HepG2 (cell line): ENCODE data around the gene CD320. TPM values are rescaled to one million over a fixed set of nuclear protein-coding genes. Genes with fewer than 3 reads are reported as not detected.
A peak's percentile ranks its signal among the peaks of the same experiment; 100 is the strongest.

Experiments
- ARNT ChIP-seq: fragments of 450-650 bp; IDR thresholded peaks from 2 replicates; pipeline ENCODE4 v1.6.1; 2017
- BRF2 ChIP-seq: sonication (generic); formaldehyde crosslinking; IDR thresholded peaks from 2 replicates; pipeline ENCODE4 v1.8.1; 2022; ENCODE audit warnings: mild to moderate bottlenecking, missing genetic modification reagents
- CREB1 ChIP-seq, 2 experiments: fragments of 450-650 bp in 1 of 2; IDR thresholded peaks; 2 replicates each; pipeline ENCODE4 v1.6.1; 2016 to 2017; ENCODE audit warnings: control low read depth in 1 of 2, mild to moderate bottlenecking in 1 of 2, missing compliant biosample characterization in 1 of 2, missing genetic modification characterization in 1 of 2
- CSRNP1 ChIP-seq: sonication (generic); formaldehyde crosslinking; IDR thresholded peaks from 2 replicates; pipeline ENCODE4 v1.8.1; 2023; ENCODE audit warnings: mild to moderate bottlenecking, missing genetic modification reagents
- DDIT3 ChIP-seq: sonication (generic); formaldehyde crosslinking; IDR thresholded peaks from 2 replicates; pipeline ENCODE4 v1.4.0; 2020; ENCODE audit warnings: mild to moderate bottlenecking, missing genetic modification reagents
- DZIP1 ChIP-seq: sonication (generic); formaldehyde crosslinking; IDR thresholded peaks from 2 replicates; pipeline ENCODE4 v1.5.0; 2020; ENCODE audit warnings: mild to moderate bottlenecking, missing genetic modification reagents
- ELF4 ChIP-seq: sonication (generic); formaldehyde crosslinking; IDR thresholded peaks from 2 replicates; pipeline ENCODE4 v1.5.0; 2020; ENCODE audit warnings: missing genetic modification reagents, mild to moderate bottlenecking, moderate library complexity, borderline replicate concordance
- ERF ChIP-seq: IDR thresholded peaks from 2 replicates; pipeline ENCODE4 v1.6.1; 2018; ENCODE audit warnings: missing biosample characterization, missing genetic modification reagents
- ESRRA ChIP-seq: sonication (generic); formaldehyde crosslinking; IDR thresholded peaks from 2 replicates; pipeline ENCODE4 v1.5.1; 2020; ENCODE audit warnings: mild to moderate bottlenecking, low read depth, missing genetic modification reagents
- KDM1A ChIP-seq: IDR thresholded peaks from 2 replicates; pipeline ENCODE4 v1.6.1; 2016; ENCODE audit warnings: missing compliant biosample characterization
- PITX1 ChIP-seq: sonication (generic); formaldehyde crosslinking; IDR thresholded peaks from 2 replicates; pipeline ENCODE4 v1.5.1; 2020; ENCODE audit warnings: mild to moderate bottlenecking, missing genetic modification reagents
- SNAPC2 ChIP-seq: sonication (generic); formaldehyde crosslinking; IDR thresholded peaks from 2 replicates; pipeline ENCODE4 v1.8.1; 2022; ENCODE audit warnings: mild to moderate bottlenecking, missing genetic modification reagents
- TAF1 ChIP-seq: sonication (generic); formaldehyde crosslinking; IDR thresholded peaks from 2 replicates; pipeline ENCODE4 v1.4.0; 2020; ENCODE audit warnings: missing genetic modification reagents
- TARDBP ChIP-seq: sonication (generic); formaldehyde crosslinking; IDR thresholded peaks from 2 replicates; pipeline ENCODE4 v1.8.0; 2022; ENCODE audit warnings: mild to moderate bottlenecking, missing genetic modification reagents
- TOPORS ChIP-seq: sonication (generic); formaldehyde crosslinking; IDR thresholded peaks from 2 replicates; pipeline ENCODE4 v1.8.0; 2023; ENCODE audit warnings: mild to moderate bottlenecking, missing genetic modification reagents
- ZFP36 ChIP-seq: fragments of 150-350 bp; IDR thresholded peaks from 2 replicates; pipeline ENCODE4 v1.6.1; 2018; ENCODE audit warnings: borderline replicate concordance, low read length, low read depth; ENCODE audit not compliant: partially characterized antibody
- ZNF10 ChIP-seq: sonication (generic); formaldehyde crosslinking; IDR thresholded peaks from 2 replicates; pipeline ENCODE4 v1.4.0; 2020; ENCODE audit warnings: mild to moderate bottlenecking, low read depth, missing genetic modification reagents, borderline replicate concordance
- ZNF263 ChIP-seq: sonication (generic); formaldehyde crosslinking; IDR thresholded peaks from 2 replicates; pipeline ENCODE4 v1.4.0; 2020; ENCODE audit warnings: missing genetic modification reagents
- ZNF274 ChIP-seq: sonication (generic); formaldehyde crosslinking; IDR thresholded peaks from 2 replicates; pipeline ENCODE4 v1.5.1; 2020; ENCODE audit warnings: mild to moderate bottlenecking, missing genetic modification reagents
- ZNF44 ChIP-seq: sonication (generic); formaldehyde crosslinking; IDR thresholded peaks from 2 replicates; pipeline ENCODE4 v1.5.1; 2020; ENCODE audit warnings: mild to moderate bottlenecking, missing genetic modification reagents
- ZNF510 ChIP-seq: sonication (generic); formaldehyde crosslinking; IDR thresholded peaks from 2 replicates; pipeline ENCODE4 v1.4.0; 2020; ENCODE audit warnings: low read depth, mild to moderate bottlenecking, missing genetic modification reagents
- ZNF572 ChIP-seq: sonication (generic); formaldehyde crosslinking; IDR thresholded peaks from 2 replicates; pipeline ENCODE4 v1.5.1; 2020; ENCODE audit warnings: mild to moderate bottlenecking, missing genetic modification reagents
- ZNF816 ChIP-seq: sonication (generic); formaldehyde crosslinking; IDR thresholded peaks from 2 replicates; pipeline ENCODE4 v1.8.0; 2022; ENCODE audit warnings: missing genetic modification reagents, mild to moderate bottlenecking, borderline replicate concordance
- polyA plus RNA-seq, 8 experiments: library from polyadenylated mRNA; depleted of rRNA in 3 of 8; stranded (reverse) in 7 of 8; unstranded in 1 of 8; fragments of >200 nt; fragmentation: Illumina TruSeq in 4 of 8; extraction: Trizol in 4 of 8; gene quantifications; 2 replicates each; pipeline versions ENCODE4 v1.2.1 to v1.2.3, GENCODE V29; 2011 to 2016; ENCODE audit warnings: low read depth in 4 of 8, missing spikeins in 1 of 8, mixed read lengths in 1 of 8; ENCODE audit not compliant: insufficient read depth in 1 of 8
- total RNA-seq, 5 experiments: library from RNA; depleted of rRNA; stranded (reverse); fragments of >200 nt; fragmentation: Illumina TruSeq; extraction: Trizol; gene quantifications; 2 replicates each; pipeline ENCODE4 v1.2.3, GENCODE V29; 2016; ENCODE audit warnings: low read depth in 1 of 5
- TF ChIP-seq, protein P1 (sequence below): sonication (generic); formaldehyde crosslinking; IDR thresholded peaks from 2 replicates; pipeline ENCODE4 v1.4.0; 2020; ENCODE audit warnings: mild to moderate bottlenecking, missing genetic modification reagents

Gene CD320
- total and polyA plus RNA-seq, 2 of the 13 experiments (the other 11 are each of a cell fraction or from before 2014, with no cell fraction given): 83.1 to 99.9 TPM

- TF ChIP-seq, protein P1, sequence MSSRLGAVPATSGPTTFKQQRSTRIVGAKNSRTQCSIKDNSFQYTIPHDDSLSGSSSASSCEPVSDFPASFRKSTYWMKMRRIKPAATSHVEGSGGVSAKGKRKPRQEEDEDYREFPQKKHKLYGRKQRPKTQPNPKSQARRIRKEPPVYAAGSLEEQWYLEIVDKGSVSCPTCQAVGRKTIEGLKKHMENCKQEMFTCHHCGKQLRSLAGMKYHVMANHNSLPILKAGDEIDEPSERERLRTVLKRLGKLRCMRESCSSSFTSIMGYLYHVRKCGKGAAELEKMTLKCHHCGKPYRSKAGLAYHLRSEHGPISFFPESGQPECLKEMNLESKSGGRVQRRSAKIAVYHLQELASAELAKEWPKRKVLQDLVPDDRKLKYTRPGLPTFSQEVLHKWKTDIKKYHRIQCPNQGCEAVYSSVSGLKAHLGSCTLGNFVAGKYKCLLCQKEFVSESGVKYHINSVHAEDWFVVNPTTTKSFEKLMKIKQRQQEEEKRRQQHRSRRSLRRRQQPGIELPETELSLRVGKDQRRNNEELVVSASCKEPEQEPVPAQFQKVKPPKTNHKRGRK (CRISPR knock-in tag): no peak
- no peak for TF ChIP-seq KDM1A (CRISPR knock-in tag)
- TF ChIP-seq ESRRA (CRISPR knock-in tag): no peak
- no peak for TF ChIP-seq ZNF572 (CRISPR knock-in tag)
- TF ChIP-seq TARDBP: no peak
- no peak for TF ChIP-seq BRF2 (CRISPR knock-in tag)
- TF ChIP-seq ARNT: no peak
- no peak for TF ChIP-seq CREB1 (IDR thresholded peaks at IDR 0.05)
- no peak for TF ChIP-seq CREB1 (CRISPR knock-in tag; IDR thresholded peaks at IDR 0.05)
- TF ChIP-seq DDIT3 (CRISPR knock-in tag): no peak
- peak; percentile 27; the same call in 1 of the 2 replicates for TF ChIP-seq PITX1 (CRISPR knock-in tag)
- TF ChIP-seq ZNF263 (CRISPR knock-in tag): 0 out of 2 replicates have a peak, but pooled peaks have one; percentile 23
- no peak for TF ChIP-seq TOPORS (CRISPR knock-in tag)
- TF ChIP-seq CSRNP1 (CRISPR knock-in tag): no peak
- no peak for TF ChIP-seq ZNF44 (CRISPR knock-in tag)
- no peak for TF ChIP-seq ZFP36
- no peak for TF ChIP-seq TAF1
- no peak for TF ChIP-seq ZNF274
- no peak for TF ChIP-seq ZNF816 (CRISPR knock-in tag)
- no peak for TF ChIP-seq ZNF510 (CRISPR knock-in tag)
- TF ChIP-seq SNAPC2 (CRISPR knock-in tag): no peak
- no peak for TF ChIP-seq ZNF10 (CRISPR knock-in tag)
- no peak for TF ChIP-seq ERF
- TF ChIP-seq ELF4 (CRISPR knock-in tag): no peak
- TF ChIP-seq DZIP1 (CRISPR knock-in tag): no peak
Measured at GRCh38 chr19:8252922-8253589, 55.1 kb downstream of the CD320 start (continued).
